ENCODE data around the gene HRAS. TPM values are rescaled to one million over a fixed set of nuclear protein-coding genes. Genes with fewer than 3 reads are reported as not detected.
"Not testable (repeated sequence)": the region's sequence is repeated elsewhere in the genome, so short reads cannot be mapped to it uniquely, and the experiment has no call there.

Gene HRAS
- total RNA-seq, 1 experiment from 2014 or later, result 110 TPM

- no peak for DNase-seq (ENCODE audit: low read depth)
Measured at GRCh38 chr11:534396-535209, 773 bp downstream of the HRAS start.

- DNase-seq (ENCODE audit: low read depth), result no peak
Measured at GRCh38 chr11:533586-534395, 1.6 kb downstream of the HRAS start.

- no peak for DNase-seq (ENCODE audit: low read depth)
Measured at GRCh38 chr11:532986-533585, 2.3 kb downstream of the HRAS start.

- no peak for DNase-seq (ENCODE audit: low read depth)
Measured at GRCh38 chr11:532527-532985, 2.8 kb downstream of the HRAS start.

GRCh38 chr11:531919-532526, 3.4 kb downstream of the HRAS start:
- DNase-seq (ENCODE audit: low read depth), result no peak

GRCh38 chr11:530960-531831, 4.2 kb downstream of the HRAS start:
- no peak for DNase-seq (ENCODE audit: low read depth)

GRCh38 chr11:529728-530411, 5.5 kb downstream of the HRAS start:
- no peak for DNase-seq (ENCODE audit: low read depth)

- no peak for DNase-seq (ENCODE audit: low read depth)
Measured at GRCh38 chr11:528815-529727, 6.3 kb downstream of the HRAS start.

GRCh38 chr11:528166-528814, 7.1 kb downstream of the HRAS start:
- no peak for DNase-seq (ENCODE audit: low read depth)

- no peak for DNase-seq (ENCODE audit: low read depth)
Measured at GRCh38 chr11:526192-526591, 9.2 kb downstream of the HRAS start.

GRCh38 chr11:521177-521688, 14.1 kb downstream of the HRAS start:
- no peak for DNase-seq (ENCODE audit: low read depth)

- DNase-seq (ENCODE audit: low read depth), result no peak
Measured at GRCh38 chr11:520428-521176, 14.8 kb downstream of the HRAS start.

- no peak for DNase-seq (ENCODE audit: low read depth)
Measured at GRCh38 chr11:518463-519202, 16.7 kb downstream of the HRAS start.

GRCh38 chr11:516918-517685, 18.3 kb downstream of the HRAS start:
- DNase-seq (ENCODE audit: low read depth), result not testable (repeated sequence)

- no peak for DNase-seq (ENCODE audit: low read depth)
Measured at GRCh38 chr11:516400-516799, 19.0 kb downstream of the HRAS start.

- no peak for DNase-seq (ENCODE audit: low read depth)
Measured at GRCh38 chr11:515131-515530, 20.2 kb downstream of the HRAS start.
